ENCODE measurements around the gene ENTHD1.
"Not testable (repeated sequence)": the region's sequence is repeated elsewhere in the genome, so short reads cannot be mapped to it uniquely, and the experiment has no call there.

Gene ENTHD1

DNA sequence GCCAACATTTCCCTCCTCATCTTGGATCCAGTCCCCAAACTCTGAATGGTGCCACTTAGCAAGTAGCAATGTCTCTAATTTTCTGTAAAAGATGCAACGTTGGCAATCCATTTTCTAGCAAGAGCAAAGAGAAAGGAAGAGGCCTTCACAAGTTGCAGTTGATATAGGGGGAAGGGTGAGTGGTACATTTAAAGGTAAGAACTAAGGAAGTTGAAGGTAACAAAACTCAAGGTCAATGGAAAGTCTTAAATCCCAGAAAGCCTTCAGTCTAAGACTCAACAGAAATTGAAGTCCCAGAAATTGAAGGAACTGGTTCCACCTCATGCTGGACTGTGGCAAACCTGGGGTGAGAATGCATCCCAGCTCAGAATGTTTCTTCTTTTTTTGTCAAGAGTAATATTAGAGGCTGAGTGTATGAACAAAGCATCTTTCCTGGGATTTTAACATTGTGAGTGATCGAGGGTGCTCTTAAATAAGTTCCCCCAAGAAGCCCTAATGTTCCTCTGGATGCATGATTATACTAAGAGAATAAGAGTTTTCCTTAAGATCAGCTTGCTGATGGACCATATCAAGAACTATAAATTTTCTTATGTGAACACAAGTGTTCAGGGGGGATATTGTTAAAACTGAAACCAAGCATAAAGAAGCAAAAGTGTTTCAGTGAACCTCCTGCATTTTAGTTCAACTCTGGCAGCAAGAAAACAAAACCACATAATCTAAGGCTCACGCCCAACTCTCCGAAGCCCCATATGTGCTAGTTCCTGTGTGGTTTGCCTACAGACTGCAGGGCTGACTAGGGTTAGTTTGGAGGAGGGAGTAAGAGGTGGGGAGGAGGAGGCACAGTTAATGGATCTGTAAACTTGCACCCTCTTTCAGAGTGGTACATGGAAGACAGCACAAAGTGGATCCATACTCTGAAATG, 7.0 kb upstream of the ENTHD1 start, which contains the start of gene GRAP2:
Gene GRAP2 (plus strand): TSS at position 779 of the 922 bp plus-strand sequence. CDS start 46,023 bp downstream, outside the sequence.
- DNase-seq (ENCODE audit: low read depth in 2 of 2), result peak; percentile 35

DNA sequence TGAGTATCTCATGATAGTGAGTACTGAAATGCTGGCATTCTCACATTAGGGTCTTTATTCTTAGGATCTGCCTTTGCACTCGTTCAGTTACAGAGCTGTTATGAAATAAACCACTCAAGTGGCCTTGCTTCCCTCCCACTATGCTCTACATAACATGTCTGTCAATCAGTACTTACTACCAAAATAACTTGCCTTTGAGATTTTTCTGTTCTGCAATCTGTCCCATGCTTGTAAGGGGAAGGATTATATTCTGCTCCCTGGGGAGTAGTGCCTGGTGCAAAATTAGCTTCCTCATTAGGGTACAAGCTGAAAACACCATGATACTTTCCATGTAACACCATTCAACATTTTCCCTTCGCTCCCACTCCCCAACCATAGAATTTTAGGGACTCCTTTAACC, 5.4 kb upstream of the ENTHD1 start:
- DNase-seq (ENCODE audit: low read depth in 2 of 2), result no peak

DNA sequence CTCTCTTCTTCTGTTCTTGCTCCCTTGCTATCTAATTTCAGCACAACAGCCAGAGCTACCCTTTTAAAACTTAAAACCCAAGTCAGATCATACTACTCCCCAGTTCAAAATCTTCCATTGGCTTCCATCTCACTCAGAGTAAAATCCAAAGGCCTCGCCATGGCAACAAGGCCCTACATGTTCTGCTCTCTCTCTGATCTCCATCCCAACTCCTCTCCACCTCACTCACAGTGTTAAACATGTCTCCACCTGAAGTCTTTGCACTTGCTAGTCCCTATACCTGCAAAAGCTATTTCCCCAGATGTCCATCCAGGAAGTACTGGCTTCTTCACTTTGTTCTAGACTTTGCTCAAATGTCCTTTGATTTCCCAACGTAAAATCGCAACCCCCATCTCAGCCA, 4.3 kb upstream of the ENTHD1 start:
- DNase-seq (ENCODE audit: low read depth in 2 of 2), result no peak

DNA sequence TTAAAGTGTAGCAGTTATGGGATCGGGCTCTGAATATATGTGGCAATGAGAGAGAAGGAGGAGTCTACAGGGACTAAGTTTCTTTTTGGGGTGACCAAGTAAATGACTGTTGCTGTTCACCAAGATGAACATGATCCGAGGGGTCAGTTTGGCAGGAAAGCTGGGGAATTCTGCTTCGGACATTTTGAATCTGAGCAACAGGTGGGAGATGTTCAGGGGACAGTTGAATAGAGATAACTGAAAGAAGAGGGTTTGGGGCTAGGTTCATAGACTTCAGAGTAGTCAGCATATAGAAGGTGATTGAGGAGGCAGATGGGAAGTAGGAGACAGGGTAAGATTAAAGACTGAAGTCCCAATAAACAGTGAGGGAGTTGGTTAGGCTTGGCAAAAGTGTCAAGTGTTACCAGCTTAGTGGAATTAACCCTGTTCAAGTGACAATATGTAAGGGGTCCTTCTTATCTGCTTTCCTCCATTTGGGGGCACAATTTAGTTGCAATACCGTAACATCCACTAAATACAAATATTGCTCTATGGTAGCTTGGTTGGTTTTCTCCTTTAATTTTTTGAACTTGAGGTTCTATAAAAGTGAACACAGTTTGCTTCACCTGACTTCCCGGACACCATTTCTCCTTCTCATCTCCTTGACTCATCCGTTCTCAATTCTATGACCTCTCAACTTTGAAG, 2.9 kb upstream of the ENTHD1 start:
- DNase-seq (ENCODE audit: low read depth in 2 of 2), result no peak

DNA sequence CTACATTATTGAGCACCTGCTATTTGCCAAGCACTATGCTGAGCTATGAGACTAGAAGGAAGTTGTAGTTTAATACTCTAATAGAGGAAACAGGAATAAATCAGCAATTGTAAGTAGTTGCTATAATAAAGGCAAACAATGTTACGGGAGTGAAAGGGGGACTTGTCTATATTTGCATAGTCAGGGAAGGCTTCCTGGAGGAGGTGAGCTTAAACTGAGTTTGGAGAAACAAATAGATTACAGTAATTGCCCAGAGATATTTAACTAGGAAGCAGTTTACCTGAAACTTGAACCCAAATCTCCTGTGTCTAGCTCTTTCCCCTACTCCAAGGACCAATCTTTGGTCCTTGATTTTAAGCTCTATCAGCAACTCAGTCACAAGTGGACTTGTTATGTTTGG, 2.1 kb upstream of the ENTHD1 start:
- no peak for DNase-seq (ENCODE audit: low read depth in 2 of 2)

DNA sequence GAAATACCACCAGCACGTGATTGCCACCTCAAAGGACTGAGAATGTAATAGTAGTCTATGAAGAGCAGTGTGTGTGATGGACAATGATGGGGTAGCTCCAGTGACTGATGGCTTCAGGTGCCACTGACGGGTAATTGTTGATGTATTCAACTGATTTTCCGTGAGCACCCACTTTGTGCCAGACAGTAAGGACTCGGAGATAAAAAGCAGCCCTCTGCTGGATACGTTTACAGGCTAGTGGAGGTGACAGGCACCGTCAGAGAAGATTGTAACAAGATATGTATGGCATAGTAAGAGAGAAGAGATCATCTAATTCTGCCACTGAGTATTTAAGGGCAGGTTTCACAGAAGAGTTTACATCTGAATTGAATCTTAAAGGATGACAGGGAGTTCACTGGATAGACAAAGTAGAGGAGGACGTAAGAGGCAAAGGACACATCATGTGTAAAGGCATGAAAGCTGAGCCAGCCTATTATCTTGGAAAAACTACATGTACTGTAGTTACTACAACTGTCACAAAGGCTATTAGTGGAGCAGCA, 1.1 kb upstream of the ENTHD1 start:
- DNase-seq (ENCODE audit: low read depth in 2 of 2), result no peak

DNA sequence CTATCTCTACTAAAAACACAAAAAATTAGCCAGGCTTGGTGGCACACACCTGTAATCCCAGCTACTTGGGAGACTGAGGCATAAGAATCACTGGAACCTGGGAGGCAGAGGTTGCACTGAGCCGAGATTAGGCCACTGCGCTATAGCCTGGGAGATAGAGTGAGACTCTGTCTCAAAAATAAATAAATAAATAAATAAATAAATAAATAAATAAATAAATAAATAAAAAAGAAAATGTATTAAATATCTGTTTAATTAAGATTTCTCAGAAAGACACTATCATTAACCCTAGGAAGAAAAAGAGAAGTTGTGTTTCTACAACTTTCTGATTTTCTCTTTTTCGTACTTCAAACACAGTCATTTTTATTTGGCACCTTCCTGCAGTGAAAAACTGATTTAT, 3.6 kb downstream of the ENTHD1 start:
- DNase-seq (ENCODE audit: low read depth in 2 of 2), result not testable (repeated sequence)

DNA sequence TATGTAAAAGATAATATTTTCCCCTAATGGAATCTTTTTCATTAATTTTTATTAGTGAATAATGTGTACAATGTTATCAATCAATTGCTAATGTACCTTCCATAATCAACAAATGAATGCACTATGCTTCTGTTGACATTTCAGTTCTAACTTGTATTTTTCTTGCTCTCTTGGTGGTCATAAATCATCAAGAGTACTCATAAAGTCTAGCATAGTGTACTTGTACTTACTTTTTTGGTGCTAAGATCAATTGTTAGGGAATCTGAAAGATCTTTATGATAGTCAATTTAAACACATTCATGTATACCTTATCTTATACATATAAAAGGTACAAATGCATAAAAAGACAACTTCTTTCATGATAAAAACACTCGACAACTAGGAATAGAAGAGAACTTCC, 10.5 kb downstream of the ENTHD1 start:
- no peak for DNase-seq (ENCODE audit: low read depth in 2 of 2)

DNA sequence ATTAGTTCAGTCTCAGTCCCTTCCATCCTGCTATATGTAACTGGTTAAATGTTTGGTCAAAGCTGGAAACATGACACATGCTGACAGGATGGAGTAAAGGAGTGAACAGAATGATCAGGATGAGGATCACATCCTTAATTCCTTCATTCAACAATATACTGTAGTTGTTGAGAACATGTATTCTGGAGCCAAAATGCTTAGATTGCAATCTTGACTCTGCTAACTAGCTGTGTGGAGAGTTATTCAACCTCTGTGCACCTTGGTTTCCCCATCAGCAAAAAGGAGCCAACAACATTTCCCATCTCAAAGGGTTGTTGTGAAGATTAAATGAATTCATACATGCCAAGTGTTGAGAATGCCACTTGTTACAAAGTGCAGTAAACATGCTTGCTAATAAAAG, 12.8 kb downstream of the ENTHD1 start:
- DNase-seq (ENCODE audit: low read depth in 2 of 2), result no peak

DNA sequence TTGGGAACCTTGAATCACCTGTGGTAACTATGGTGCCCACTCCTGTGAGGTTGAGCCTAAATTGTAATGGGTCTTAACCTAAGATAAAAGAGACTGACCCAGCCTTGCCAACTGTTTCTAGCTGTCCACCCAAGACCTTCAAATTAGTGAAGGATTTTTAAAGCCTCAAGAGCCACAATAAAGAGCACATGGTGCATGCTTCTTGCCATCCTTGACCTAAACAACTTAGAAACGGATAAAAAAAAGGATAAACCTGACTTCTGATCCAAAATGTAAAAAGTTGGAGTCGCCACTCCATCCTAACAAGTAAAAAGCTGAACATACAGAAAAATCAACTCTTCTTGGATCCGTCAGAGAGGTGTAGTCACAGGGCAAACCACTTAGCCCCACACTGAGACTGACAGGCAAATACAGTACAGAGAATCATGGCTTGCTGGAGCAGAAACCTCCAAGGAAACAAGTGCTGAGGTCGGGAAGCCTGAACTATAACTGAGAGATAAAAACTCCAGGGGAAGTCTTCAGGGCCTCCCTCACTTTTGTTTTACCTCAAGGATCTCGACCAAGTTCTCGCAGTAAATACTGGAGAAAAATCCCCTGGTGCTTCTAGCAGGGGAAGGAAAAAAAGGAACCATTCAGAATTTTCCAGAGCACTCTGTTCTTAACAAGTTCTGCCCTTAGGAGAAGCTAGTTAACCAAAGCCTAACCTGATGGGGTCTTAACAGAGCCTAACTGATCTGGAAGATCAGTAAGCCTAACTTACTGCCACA, 16.3 kb downstream of the ENTHD1 start:
- no peak for DNase-seq (ENCODE audit: low read depth in 2 of 2)

DNA sequence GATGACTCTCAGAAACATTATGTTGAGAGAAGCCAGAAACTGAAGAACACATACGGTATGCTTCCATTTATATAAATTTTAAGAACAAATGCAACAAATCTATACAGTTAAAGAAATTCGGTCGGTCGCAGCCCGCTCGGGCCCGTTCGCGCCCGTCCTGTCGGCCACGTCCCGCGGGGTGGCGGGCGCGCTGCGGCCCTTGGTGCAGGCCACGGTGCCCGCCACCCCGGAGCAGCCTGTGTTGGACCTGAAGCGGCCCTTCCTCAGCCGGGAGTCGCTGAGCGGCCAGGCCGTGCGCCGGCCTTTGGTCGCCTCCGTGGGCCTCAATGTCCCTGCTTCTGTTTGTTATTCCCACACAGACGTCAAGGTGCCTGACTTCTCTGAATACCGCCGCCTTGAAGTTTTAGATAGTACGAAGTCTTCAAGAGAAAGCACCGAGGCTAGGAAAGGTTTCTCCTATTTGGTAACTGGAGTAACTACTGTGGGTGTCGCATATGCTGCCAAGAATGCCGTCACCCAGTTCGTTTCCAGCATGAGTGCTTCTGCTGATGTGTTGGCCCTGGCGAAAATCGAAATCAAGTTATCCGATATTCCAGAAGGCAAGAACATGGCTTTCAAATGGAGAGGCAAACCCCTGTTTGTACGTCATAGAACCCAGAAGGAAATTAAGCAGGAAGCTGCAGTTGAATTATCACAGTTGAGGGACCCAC, 18.2 kb downstream of the ENTHD1 start:
- DNase-seq (ENCODE audit: low read depth in 2 of 2), result not testable (repeated sequence)

DNA sequence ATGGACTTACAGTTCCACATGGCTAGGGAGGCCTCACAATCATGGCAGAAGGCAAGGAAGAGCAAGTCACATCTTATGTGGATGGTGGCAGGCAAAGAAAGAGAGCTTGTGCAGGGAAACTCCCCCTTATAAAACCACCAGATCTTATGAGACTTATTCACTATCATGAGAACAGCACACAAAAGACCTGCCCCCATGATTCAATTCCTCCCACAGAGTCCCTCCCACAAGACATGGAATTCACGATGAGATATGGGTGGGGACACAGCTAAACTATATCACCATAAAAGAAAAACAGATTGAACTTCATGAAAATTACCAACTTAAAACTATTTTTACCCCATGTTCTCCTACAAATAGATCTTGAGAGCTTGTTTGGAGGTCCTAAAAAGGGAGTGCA, 19.6 kb downstream of the ENTHD1 start:
- DNase-seq (ENCODE audit: low read depth in 2 of 2), result no peak

DNA sequence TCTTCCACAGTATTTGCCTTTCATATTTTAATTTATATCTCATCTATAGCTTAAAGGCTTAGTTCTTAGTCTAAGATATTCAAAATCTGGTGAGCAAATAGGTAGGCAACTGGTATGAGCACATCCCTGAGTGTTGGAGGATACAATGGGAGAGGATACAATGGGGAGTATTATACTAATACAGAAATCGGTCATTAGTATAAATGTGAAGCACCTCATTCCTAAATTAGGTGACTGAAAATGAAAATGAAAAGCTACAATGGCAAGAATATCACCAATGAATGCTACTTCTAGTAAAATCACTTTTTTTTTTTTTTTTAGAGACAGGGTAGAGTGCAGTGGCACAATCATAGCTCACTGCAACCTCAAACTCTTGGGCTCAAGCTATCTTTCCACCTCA, 21.0 kb downstream of the ENTHD1 start:
- no peak for DNase-seq (ENCODE audit: low read depth in 2 of 2)

DNA sequence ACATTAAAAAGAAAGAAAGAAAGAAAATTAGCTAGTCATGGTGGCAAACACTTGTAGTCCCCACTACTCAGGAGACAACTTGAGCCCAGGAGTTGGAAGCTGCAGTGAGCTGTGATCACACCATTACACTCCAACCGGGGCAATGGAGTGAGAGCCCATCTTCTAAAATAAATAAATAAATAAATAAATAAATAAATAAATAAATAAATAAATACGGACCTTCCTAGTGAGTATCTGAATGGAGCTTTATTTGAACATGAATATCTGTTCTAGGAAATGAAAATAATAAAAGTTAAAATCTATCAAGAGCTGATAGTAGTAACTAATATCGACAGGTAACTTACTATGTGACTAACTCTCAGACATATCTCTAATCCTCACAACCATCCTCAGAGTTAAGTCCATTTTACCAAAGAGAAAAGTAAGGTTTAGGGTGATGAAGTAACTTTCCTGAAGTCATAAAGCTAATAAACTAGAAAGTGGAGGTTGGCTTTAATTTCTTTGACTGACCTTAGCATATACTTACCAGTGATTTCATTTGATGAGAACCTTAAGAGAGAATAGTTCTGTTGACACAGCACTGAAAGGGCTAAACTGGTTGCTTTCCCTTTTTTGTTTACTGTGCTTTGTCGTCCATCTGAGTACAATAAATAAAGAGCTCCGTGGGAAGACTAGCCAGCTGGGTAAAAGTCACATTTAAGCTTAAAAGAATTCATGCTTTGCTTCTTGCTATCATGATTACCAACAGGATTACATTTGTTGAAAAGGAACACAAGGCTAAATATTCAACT, 22.4 kb downstream of the ENTHD1 start:
- DNase-seq (ENCODE audit: low read depth in 2 of 2), result no peak

DNA sequence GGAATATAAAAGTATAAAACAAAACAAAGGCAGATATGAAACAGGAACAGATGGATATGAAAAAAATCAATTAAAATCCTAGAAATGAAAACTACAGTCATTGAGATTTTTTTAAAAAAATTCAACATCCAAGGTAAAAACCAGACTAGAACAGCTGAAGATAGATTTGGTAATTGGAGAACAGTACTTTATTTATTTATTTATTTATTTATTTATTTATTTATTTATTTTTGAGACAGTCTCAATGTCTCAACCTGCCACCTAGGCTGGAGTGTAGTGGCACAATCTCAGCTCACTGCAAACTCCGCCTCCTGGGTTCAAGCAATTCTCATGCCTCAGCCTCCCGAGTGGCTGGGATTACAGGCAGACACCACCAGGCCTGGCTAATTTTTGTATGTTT, 23.8 kb downstream of the ENTHD1 start:
- DNase-seq (ENCODE audit: low read depth in 2 of 2), result not testable (repeated sequence)

DNA sequence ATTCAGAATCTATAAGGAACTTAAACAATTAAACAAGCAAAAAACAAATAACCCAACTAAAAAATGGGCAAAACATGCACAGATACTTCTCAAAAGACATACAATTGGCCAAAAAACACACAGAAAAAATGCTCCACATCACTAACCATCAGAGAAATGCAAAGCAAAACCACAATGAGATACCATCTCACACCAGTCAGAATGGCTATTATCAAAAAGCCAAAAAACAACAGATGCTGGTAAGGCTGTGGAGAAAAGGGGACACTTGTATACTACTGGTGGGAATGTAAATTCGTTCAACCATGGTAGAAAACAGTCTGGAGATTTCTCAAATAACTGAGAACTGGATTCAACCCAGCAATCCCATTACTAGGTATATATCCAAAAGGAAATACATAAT, 24.8 kb downstream of the ENTHD1 start:
- DNase-seq (ENCODE audit: low read depth in 2 of 2), result no peak

DNA sequence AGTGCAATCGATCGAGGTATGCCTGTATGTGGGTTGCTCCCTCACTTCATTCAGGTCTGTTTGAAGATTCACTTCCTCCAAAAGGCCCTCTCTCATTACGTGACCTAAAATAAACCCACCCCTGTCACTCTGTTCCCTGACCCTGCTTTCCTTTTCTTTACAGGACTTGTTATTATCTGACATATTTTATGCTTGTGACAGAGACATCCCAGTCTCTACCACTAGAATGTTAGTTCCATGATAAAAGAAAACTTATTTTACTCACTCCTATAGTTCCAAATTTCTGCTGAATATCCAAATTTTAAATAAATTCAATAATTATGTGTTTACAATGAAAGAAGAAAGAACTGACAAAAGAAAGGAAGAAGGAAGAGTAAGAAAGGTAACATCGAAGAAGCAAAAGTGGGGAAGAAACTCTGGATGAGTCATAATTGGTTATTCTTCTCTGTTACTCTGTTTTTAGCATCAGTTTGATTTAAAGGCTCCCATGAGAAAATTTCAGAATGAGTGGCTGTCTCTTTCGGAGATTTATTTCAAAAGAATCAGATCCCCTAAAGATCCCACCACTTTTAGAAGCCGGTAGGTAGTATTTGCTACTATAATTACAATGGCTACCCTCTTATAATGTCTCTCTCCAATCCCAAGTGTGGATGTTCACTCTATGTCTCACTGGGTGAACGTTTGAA, 33.5 kb downstream of the ENTHD1 start:
- no peak for DNase-seq (ENCODE audit: low read depth in 2 of 2)

DNA sequence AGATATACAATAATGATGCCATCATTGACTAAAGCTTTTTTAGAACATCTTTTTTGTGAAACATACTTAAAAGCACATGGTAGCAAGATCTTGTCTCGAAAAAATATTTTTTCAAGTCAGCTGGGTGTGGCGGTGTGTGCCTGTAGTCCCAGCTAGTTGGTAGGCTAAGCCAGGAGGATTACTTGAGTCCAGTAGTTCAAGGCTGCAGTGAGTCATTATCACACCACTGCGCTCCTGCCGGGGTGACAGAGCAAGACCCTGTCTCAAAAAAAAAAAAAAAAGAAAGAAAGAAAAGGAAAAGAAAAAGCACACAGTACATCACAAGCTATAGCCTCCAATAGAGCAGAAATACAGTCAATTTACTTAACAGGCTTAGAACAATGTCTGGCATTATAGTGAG, 37.0 kb downstream of the ENTHD1 start:
- no peak for DNase-seq (ENCODE audit: low read depth in 2 of 2)

DNA sequence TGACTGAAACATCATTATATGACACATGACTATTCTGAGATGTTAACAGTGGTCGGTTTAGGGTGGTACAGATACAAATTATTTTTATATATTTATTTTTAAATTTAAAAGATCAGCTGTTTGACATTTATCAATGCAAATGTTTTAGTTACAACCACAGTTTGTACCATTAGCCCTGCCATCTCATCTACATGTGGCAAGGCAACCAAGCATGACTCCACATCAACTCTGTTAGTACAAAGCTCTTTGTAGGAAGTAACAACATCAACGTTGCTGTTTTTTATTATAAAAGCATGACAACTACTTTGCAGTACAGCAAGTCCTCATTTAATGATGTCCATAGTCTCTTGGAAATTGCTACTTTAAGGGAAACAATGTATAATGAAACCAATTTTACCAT, 40.8 kb downstream of the ENTHD1 start:
- no peak for DNase-seq (ENCODE audit: low read depth in 2 of 2)

All from stimulated activated CD8-positive, alpha-beta memory T cell treated with anti-CD3 and anti-CD28 coated beads, Interleukin-7, amount 100 ng/mL, for 1 hour (primary cell).